ENCODE data around the gene ENKUR.

Gene ENKUR

DNA sequence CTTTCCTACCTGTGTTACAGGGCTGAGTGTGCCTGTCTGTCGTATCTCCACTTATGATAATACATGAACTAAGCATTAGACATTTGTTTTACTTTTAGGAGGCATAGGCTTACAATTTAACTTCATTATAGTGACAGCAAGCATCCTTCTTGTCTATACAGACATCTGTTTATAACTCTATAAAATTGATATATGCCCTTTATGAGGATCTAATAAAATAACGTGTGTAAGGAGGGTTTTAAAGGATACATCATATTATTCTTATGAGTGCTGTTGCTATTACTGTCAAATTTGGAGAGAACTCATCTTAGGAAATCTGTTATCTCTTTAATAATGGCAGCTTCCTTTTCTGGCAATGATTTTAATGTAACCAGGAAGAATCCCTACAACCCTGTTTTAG, 22.4 kb upstream of the ENKUR start:
- Histone ChIP-seq H2AFZ (ENCODE audit: low read depth) (no peak overlapping the region), H3K27ac (no peak overlapping the region), H3K4me3 (IDR thresholded peaks at IDR 0.05; ENCODE audit: insufficient read depth, low read depth, low read length) (no peak overlapping the region), H3K9ac (no peak overlapping the region), H3K27me3 (ENCODE audit: insufficient read depth, low read depth) (no peaks in the 10 kb centered on the region), H3K4me2 (no peak overlapping the region), H3K36me3 (ENCODE audit: insufficient read depth) (no peaks in the 10 kb centered on the region), H3K4me1 (ENCODE audit: low read depth, poor library complexity, severe bottlenecking) (no peaks in the 10 kb centered on the region), H3K79me2 (ENCODE audit: insufficient read depth, low read depth) (no peaks in the 10 kb centered on the region), H4K20me1 (ENCODE audit: insufficient read depth) (no peaks in the 10 kb centered on the region)
- TF ChIP-seq, protein P1, sequence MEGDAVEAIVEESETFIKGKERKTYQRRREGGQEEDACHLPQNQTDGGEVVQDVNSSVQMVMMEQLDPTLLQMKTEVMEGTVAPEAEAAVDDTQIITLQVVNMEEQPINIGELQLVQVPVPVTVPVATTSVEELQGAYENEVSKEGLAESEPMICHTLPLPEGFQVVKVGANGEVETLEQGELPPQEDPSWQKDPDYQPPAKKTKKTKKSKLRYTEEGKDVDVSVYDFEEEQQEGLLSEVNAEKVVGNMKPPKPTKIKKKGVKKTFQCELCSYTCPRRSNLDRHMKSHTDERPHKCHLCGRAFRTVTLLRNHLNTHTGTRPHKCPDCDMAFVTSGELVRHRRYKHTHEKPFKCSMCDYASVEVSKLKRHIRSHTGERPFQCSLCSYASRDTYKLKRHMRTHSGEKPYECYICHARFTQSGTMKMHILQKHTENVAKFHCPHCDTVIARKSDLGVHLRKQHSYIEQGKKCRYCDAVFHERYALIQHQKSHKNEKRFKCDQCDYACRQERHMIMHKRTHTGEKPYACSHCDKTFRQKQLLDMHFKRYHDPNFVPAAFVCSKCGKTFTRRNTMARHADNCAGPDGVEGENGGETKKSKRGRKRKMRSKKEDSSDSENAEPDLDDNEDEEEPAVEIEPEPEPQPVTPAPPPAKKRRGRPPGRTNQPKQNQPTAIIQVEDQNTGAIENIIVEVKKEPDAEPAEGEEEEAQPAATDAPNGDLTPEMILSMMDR (conservative IDR thresholded peaks at IDR 0.05; ENCODE audit: low read depth, low read length), result no peak

DNA sequence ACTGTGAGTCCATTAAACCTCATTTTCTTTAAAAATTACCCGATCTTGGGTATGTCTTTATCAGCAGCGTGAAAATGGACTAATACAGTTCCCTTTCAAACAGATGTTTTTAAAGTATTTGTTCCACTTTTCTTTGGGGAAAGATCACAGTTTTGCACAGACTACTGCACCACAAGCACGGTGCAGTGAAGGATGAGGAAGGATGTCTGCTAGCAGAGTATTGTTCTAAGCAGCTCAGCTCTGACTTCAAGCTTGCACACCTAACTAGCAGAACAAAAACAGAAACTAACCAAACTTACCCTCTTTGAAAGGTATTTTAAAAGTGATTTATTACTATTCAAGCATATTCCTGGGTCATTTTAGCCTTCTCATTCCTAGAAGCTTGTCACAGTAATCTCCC, 20.4 kb upstream of the ENKUR start:
- TF ChIP-seq, protein P1 (conservative IDR thresholded peaks at IDR 0.05; ENCODE audit: low read depth, low read length), result no peak
- Histone ChIP-seq H2AFZ (ENCODE audit: low read depth) (no peak overlapping the region), H3K4me2 (no peak overlapping the region), H3K4me1 (ENCODE audit: low read depth, poor library complexity, severe bottlenecking) (no peaks in the 10 kb centered on the region), H4K20me1 (ENCODE audit: insufficient read depth) (no peaks in the 10 kb centered on the region), H3K27ac (no peak overlapping the region), H3K36me3 (ENCODE audit: insufficient read depth) (no peaks in the 10 kb centered on the region), H3K9ac (no peak overlapping the region), H3K79me2 (ENCODE audit: insufficient read depth, low read depth) (no peaks in the 10 kb centered on the region), H3K4me3 (IDR thresholded peaks at IDR 0.05; ENCODE audit: insufficient read depth, low read depth, low read length) (no peak overlapping the region), H3K27me3 (ENCODE audit: insufficient read depth, low read depth) (no peaks in the 10 kb centered on the region)

DNA sequence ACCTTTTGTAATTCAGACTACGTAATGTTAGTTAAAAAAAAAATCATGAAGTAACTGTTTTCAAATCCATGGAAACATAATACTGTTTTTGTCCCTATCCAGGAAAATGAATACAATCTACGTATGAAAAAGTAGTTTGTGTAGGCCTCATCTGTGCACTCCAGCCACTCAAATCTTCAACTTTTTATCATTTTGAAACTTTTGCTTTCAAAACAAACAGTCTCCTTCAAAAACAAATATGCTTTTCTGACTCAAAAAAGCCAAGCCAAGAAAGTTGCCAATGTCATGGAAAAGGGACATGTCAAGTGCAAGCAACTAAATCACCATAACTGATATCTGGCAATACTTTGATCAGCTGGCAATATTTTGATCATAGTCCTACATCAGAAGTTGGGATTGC, 13.6 kb upstream of the ENKUR start:
- H3K79me2 ChIP-seq (ENCODE audit: insufficient read depth, low read depth), result no peaks in the 10 kb centered on the region
- no peak overlapping the region for H3K4me2 ChIP-seq
- H3K9ac ChIP-seq, result no peak overlapping the region
- H3K4me3 ChIP-seq (IDR thresholded peaks at IDR 0.05; ENCODE audit: insufficient read depth, low read depth, low read length), result no peak overlapping the region
- no peak overlapping the region for H2AFZ ChIP-seq (ENCODE audit: low read depth)
- no peak overlapping the region for H3K27ac ChIP-seq
- H3K36me3 ChIP-seq (ENCODE audit: insufficient read depth), result no peaks in the 10 kb centered on the region
- no peaks in the 10 kb centered on the region for H3K27me3 ChIP-seq (ENCODE audit: insufficient read depth, low read depth)
- TF ChIP-seq, protein P1 (conservative IDR thresholded peaks at IDR 0.05; ENCODE audit: low read depth, low read length), result no peak
- no peaks in the 10 kb centered on the region for H4K20me1 ChIP-seq (ENCODE audit: insufficient read depth)
- peaks cover 6% of the 10 kb centered on the region for H3K4me1 ChIP-seq (ENCODE audit: low read depth, poor library complexity, severe bottlenecking)

DNA sequence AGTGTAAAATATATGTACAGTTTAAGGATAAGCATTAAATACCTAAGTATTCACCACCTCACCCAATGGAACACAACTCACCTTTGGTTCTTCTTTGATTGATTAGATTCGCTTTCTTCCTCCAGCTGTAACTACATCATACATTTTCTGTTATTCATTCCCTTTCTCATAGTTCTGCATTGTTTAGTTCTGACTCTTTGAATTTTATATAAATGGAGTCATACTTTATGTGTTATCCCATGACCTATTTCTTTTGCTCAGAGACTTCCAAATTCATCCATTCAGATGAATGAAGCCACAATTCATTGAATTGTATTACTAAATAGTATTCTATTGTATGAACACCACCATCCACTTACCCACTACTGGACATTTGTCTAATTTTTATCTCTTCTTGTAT, 12.8 kb upstream of the ENKUR start:
- H3K27ac ChIP-seq, result no peak overlapping the region
- H3K4me1 ChIP-seq (ENCODE audit: low read depth, poor library complexity, severe bottlenecking), result peaks cover 6% of the 10 kb centered on the region
- H3K4me3 ChIP-seq (IDR thresholded peaks at IDR 0.05; ENCODE audit: insufficient read depth, low read depth, low read length), result no peak overlapping the region
- no peak overlapping the region for H3K9ac ChIP-seq
- no peak overlapping the region for H3K4me2 ChIP-seq
- TF ChIP-seq, protein P1 (conservative IDR thresholded peaks at IDR 0.05; ENCODE audit: low read depth, low read length), result no peak
- no peak overlapping the region for H2AFZ ChIP-seq (ENCODE audit: low read depth)
- H3K36me3 ChIP-seq (ENCODE audit: insufficient read depth), result no peaks in the 10 kb centered on the region
- no peaks in the 10 kb centered on the region for H4K20me1 ChIP-seq (ENCODE audit: insufficient read depth)
- no peaks in the 10 kb centered on the region for H3K79me2 ChIP-seq (ENCODE audit: insufficient read depth, low read depth)
- no peaks in the 10 kb centered on the region for H3K27me3 ChIP-seq (ENCODE audit: insufficient read depth, low read depth)

All from KMS-11 (cell line).